ENCODE data around the gene ANKS1B.

ANKS1B gene

GRCh38 chr12:98735821-98736220 is 1248.9 kb downstream of the ANKS1B start:
- H3K4me1 ChIP-seq (ENCODE audit: control insufficient read depth, insufficient read depth, low read length): peaks cover 3% of the 10 kb centered on the region
- no peaks in the 10 kb centered on the region for H3K9me3 ChIP-seq (ENCODE audit: control insufficient read depth, low read length)
- no peak overlapping the region for H3K9ac ChIP-seq (ENCODE audit: low read length)
- no peak overlapping the region for H3K4me3 ChIP-seq (ENCODE audit: low read length)
- no peaks in the 10 kb centered on the region for H3K36me3 ChIP-seq (ENCODE audit: control insufficient read depth, insufficient read depth, low read length)
- H3K27me3 ChIP-seq (ENCODE audit: control insufficient read depth, insufficient read depth, low read length): peaks cover 5% of the 10 kb centered on the region

- H3K4me3 ChIP-seq (ENCODE audit: low read length): no peak overlapping the region
- H3K36me3 ChIP-seq (ENCODE audit: control insufficient read depth, insufficient read depth, low read length): no peaks in the 10 kb centered on the region
- no peaks in the 10 kb centered on the region for H3K27me3 ChIP-seq (ENCODE audit: control insufficient read depth, insufficient read depth, low read length)
- peaks cover 3% of the 10 kb centered on the region for H3K4me1 ChIP-seq (ENCODE audit: control insufficient read depth, insufficient read depth, low read length)
- H3K9me3 ChIP-seq (ENCODE audit: control insufficient read depth, low read length): no peaks in the 10 kb centered on the region
- H3K9ac ChIP-seq (ENCODE audit: low read length): no peak overlapping the region
These were observed 1250.9 kb downstream of the ANKS1B start for GRCh38 chr12:98733667-98734350.

- Histone ChIP-seq H3K27me3 (ENCODE audit: control insufficient read depth, insufficient read depth, low read length) (no peaks in the 10 kb centered on the region), H3K4me1 (ENCODE audit: control insufficient read depth, insufficient read depth, low read length) (no peaks in the 10 kb centered on the region), H3K36me3 (ENCODE audit: control insufficient read depth, insufficient read depth, low read length) (no peaks in the 10 kb centered on the region), H3K4me3 (ENCODE audit: low read length) (no peak overlapping the region), H3K9me3 (ENCODE audit: control insufficient read depth, low read length) (no peaks in the 10 kb centered on the region), H3K9ac (ENCODE audit: low read length) (no peak overlapping the region)
These were observed 1254.3 kb downstream of the ANKS1B start for GRCh38 chr12:98730412-98730811.

- H3K9ac ChIP-seq (ENCODE audit: low read length): no peak overlapping the region
- H3K4me3 ChIP-seq (ENCODE audit: low read length): no peak overlapping the region
- no peaks in the 10 kb centered on the region for H3K9me3 ChIP-seq (ENCODE audit: control insufficient read depth, low read length)
- no peaks in the 10 kb centered on the region for H3K36me3 ChIP-seq (ENCODE audit: control insufficient read depth, insufficient read depth, low read length)
- no peaks in the 10 kb centered on the region for H3K4me1 ChIP-seq (ENCODE audit: control insufficient read depth, insufficient read depth, low read length)
- H3K27me3 ChIP-seq (ENCODE audit: control insufficient read depth, insufficient read depth, low read length): no peaks in the 10 kb centered on the region
These were observed 1257.5 kb downstream of the ANKS1B start for GRCh38 chr12:98727196-98727595.

GRCh38 chr12:98725476-98726247 is 1259.1 kb downstream of the ANKS1B start:
- no peak overlapping the region for H3K4me3 ChIP-seq (ENCODE audit: low read length)
- no peaks in the 10 kb centered on the region for H3K4me1 ChIP-seq (ENCODE audit: control insufficient read depth, insufficient read depth, low read length)
- H3K9ac ChIP-seq (ENCODE audit: low read length): no peak overlapping the region
- no peaks in the 10 kb centered on the region for H3K9me3 ChIP-seq (ENCODE audit: control insufficient read depth, low read length)
- H3K36me3 ChIP-seq (ENCODE audit: control insufficient read depth, insufficient read depth, low read length): no peaks in the 10 kb centered on the region
- H3K27me3 ChIP-seq (ENCODE audit: control insufficient read depth, insufficient read depth, low read length): no peaks in the 10 kb centered on the region

GRCh38 chr12:98724384-98725155 is 1260.2 kb downstream of the ANKS1B start:
- Histone ChIP-seq H3K9ac (ENCODE audit: low read length) (no peak overlapping the region), H3K36me3 (ENCODE audit: control insufficient read depth, insufficient read depth, low read length) (no peaks in the 10 kb centered on the region), H3K4me1 (ENCODE audit: control insufficient read depth, insufficient read depth, low read length) (no peaks in the 10 kb centered on the region)

GRCh38 chr12:98721204-98721702 is 1263.5 kb downstream of the ANKS1B start:
- Histone ChIP-seq H3K4me1 (ENCODE audit: control insufficient read depth, insufficient read depth, low read length) (no peaks in the 10 kb centered on the region), H3K9ac (ENCODE audit: low read length) (no peak overlapping the region), H3K36me3 (ENCODE audit: control insufficient read depth, insufficient read depth, low read length) (no peaks in the 10 kb centered on the region), H3K27me3 (ENCODE audit: control insufficient read depth, insufficient read depth, low read length) (no peaks in the 10 kb centered on the region), H3K9me3 (ENCODE audit: control insufficient read depth, low read length) (no peaks in the 10 kb centered on the region), H3K4me3 (ENCODE audit: low read length) (no peak overlapping the region)

More at GRCh38 chr12:98724384-98725155, 1260.2 kb downstream of the ANKS1B start:
- no peaks in the 10 kb centered on the region for H3K9me3 ChIP-seq (ENCODE audit: control insufficient read depth, low read length)
- H3K4me3 ChIP-seq (ENCODE audit: low read length): no peak overlapping the region
- no peaks in the 10 kb centered on the region for H3K27me3 ChIP-seq (ENCODE audit: control insufficient read depth, insufficient read depth, low read length)

- no peak overlapping the region for H3K9ac ChIP-seq (ENCODE audit: low read length)
- no peaks in the 10 kb centered on the region for H3K36me3 ChIP-seq (ENCODE audit: control insufficient read depth, insufficient read depth, low read length)
- H3K27me3 ChIP-seq (ENCODE audit: control insufficient read depth, insufficient read depth, low read length): no peaks in the 10 kb centered on the region
- H3K4me3 ChIP-seq (ENCODE audit: low read length): no peak overlapping the region
- H3K9me3 ChIP-seq (ENCODE audit: control insufficient read depth, low read length): no peaks in the 10 kb centered on the region
- H3K4me1 ChIP-seq (ENCODE audit: control insufficient read depth, insufficient read depth, low read length): no peaks in the 10 kb centered on the region
These were observed 1264.9 kb downstream of the ANKS1B start for GRCh38 chr12:98719515-98720504.

GRCh38 chr12:98714426-98714825 is 1270.3 kb downstream of the ANKS1B start:
- H3K36me3 ChIP-seq (ENCODE audit: control insufficient read depth, insufficient read depth, low read length): no peaks in the 10 kb centered on the region
- no peak overlapping the region for H3K9ac ChIP-seq (ENCODE audit: low read length)

GRCh38 chr12:98709022-98709421 is 1275.7 kb downstream of the ANKS1B start:
- Histone ChIP-seq H3K9ac (ENCODE audit: low read length) (no peak overlapping the region), H3K9me3 (ENCODE audit: control insufficient read depth, low read length) (no peaks in the 10 kb centered on the region), H3K27me3 (ENCODE audit: control insufficient read depth, insufficient read depth, low read length) (no peaks in the 10 kb centered on the region), H3K4me3 (ENCODE audit: low read length) (no peak overlapping the region), H3K36me3 (ENCODE audit: control insufficient read depth, insufficient read depth, low read length) (no peaks in the 10 kb centered on the region), H3K4me1 (ENCODE audit: control insufficient read depth, insufficient read depth, low read length) (no peaks in the 10 kb centered on the region)

More at GRCh38 chr12:98714426-98714825, 1270.3 kb downstream of the ANKS1B start:
- H3K4me3 ChIP-seq (ENCODE audit: low read length): no peak overlapping the region
- H3K4me1 ChIP-seq (ENCODE audit: control insufficient read depth, insufficient read depth, low read length): no peaks in the 10 kb centered on the region
- no peaks in the 10 kb centered on the region for H3K27me3 ChIP-seq (ENCODE audit: control insufficient read depth, insufficient read depth, low read length)
- no peaks in the 10 kb centered on the region for H3K9me3 ChIP-seq (ENCODE audit: control insufficient read depth, low read length)

- Histone ChIP-seq H3K9me3 (ENCODE audit: control insufficient read depth, low read length) (no peaks in the 10 kb centered on the region), H3K9ac (ENCODE audit: low read length) (no peak overlapping the region), H3K36me3 (ENCODE audit: control insufficient read depth, insufficient read depth, low read length) (no peaks in the 10 kb centered on the region), H3K27me3 (ENCODE audit: control insufficient read depth, insufficient read depth, low read length) (no peaks in the 10 kb centered on the region), H3K4me3 (ENCODE audit: low read length) (no peak overlapping the region), H3K4me1 (ENCODE audit: control insufficient read depth, insufficient read depth, low read length) (no peaks in the 10 kb centered on the region)
These were observed 1283.6 kb downstream of the ANKS1B start for GRCh38 chr12:98701166-98701565.
